Measurements from ENCODE around the gene PNPLA7. TPM values are rescaled to one million over a fixed set of nuclear protein-coding genes. Genes with fewer than 3 reads are reported as not detected.

PNPLA7 gene
- total and polyA plus RNA-seq, 10 of the 15 experiments (the other 5 are each of a cell fraction or from before 2014, with no cell fraction given): 0.04 to 0.85 (median 0.19) TPM; not detected in 1

DNA sequence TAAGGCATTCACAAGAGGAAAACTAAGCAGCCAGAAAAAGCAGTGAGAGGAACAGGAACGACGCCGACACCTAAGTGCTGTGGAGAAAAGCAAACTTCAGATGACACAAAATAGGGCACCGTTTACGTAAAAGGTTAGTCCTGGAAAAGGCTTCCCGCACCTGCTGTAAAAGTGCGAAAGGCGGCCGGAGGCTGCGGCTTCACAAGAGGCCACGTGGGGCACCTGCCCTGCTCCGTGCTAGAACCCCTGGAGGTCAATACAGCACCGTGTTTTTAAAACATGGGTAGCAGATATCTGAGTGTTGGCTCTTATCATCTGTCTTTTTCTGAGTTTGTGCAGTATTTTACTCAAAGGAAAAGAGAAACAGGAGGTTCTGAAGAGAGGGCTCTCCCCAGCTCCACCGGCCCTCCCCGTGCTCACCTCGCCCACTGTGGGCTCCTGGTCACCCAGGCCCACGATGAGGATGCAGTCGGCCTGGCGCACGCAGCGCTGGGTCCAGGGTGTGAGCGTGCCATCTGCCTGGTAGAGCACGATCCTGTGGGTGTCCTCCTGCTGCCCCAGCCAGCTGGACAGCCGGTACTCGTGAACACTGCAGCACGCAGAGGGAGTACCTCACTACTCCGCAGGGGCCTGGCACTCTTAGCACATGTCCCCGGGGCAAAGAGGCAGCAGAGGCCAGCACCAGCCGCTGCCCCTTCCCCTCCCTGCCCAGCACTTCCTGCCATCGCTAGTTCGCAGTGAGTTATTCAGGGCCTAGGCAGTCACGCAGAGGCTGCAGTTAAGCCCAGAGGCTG, 70.1 kb downstream of the PNPLA7 start:
- intact Hi-C loops (cut with micrococcal nuclease; ENCODE audit: unreplicated experiment) (no loop called here), in situ Hi-C loops (cut with MboI) (no loop called here)
- ChIA-PET RAD21 (ENCODE audit: unreplicated experiment) (no interaction called here), POLR2A (no interaction called here), CTCF (no interaction called here), SMC1A (ENCODE audit: uncharacterized antibody, unreplicated experiment) (no interaction called here)
- no peak overlapping the region for H3K9ac ChIP-seq (ENCODE audit: control insufficient read depth, insufficient read depth, low read length)
- H3K4me3 ChIP-seq: no peak overlapping the region
- H3K4me1 ChIP-seq (ENCODE audit: control insufficient read depth, insufficient read depth, low read length): no peaks in the 10 kb centered on the region
- no peak overlapping the region for H3K4me2 ChIP-seq (ENCODE audit: control insufficient read depth, insufficient read depth)
- H4K20me1 ChIP-seq (ENCODE audit: control insufficient read depth, insufficient read depth): no peaks in the 10 kb centered on the region
- no peak overlapping the region for H3K27ac ChIP-seq (ENCODE audit: control insufficient read depth, insufficient read depth)
- FAIRE-seq: no peak
- no peaks in the 10 kb centered on the region for H3K27me3 ChIP-seq (replicated peaks in 1 of 2; ENCODE audit: control insufficient read depth in 2 of 2, insufficient read depth in 2 of 2, low read length in 1 of 2)
- WGBS (ENCODE audit: insufficient coverage, insufficient replicate concordance, low lambda C conversion rate, missing lambda C conversion rate): 58% methylated on average over 32 of the region's 32 CpGs
- H3K36me3 ChIP-seq (ENCODE audit: control insufficient read depth in 2 of 2, insufficient read depth in 2 of 2, low read length in 1 of 2): no peaks in the 10 kb centered on the region
- ATAC-seq: no peak
- no peak for DNase-seq (ENCODE audit: low read depth, low spot score)
- H3K79me2 ChIP-seq (ENCODE audit: control insufficient read depth, insufficient read depth, low read length): no peaks in the 10 kb centered on the region
- peaks cover 6% of the 10 kb centered on the region; the same call in 2 of the 3 replicates for H3K9me3 ChIP-seq (replicated peaks; ENCODE audit: control insufficient read depth, insufficient read depth, low read length)
- BruUV-seq (replicated peaks): no TSS peak
- TF ChIP-seq HDAC2 (IDR thresholded peaks at IDR 0.05) (no peak), TBL1XR1 (IDR thresholded peaks at IDR 0.05; ENCODE audit: low read depth, low read length) (no peak), RCOR1 (conservative IDR thresholded peaks at IDR 0.05; ENCODE audit: low read depth, low read length) (no peak), RAD51 (IDR thresholded peaks at IDR 0.05) (no peak)
- no peak overlapping the region for H2AFZ ChIP-seq (ENCODE audit: control insufficient read depth, low read depth, low read length)

DNA sequence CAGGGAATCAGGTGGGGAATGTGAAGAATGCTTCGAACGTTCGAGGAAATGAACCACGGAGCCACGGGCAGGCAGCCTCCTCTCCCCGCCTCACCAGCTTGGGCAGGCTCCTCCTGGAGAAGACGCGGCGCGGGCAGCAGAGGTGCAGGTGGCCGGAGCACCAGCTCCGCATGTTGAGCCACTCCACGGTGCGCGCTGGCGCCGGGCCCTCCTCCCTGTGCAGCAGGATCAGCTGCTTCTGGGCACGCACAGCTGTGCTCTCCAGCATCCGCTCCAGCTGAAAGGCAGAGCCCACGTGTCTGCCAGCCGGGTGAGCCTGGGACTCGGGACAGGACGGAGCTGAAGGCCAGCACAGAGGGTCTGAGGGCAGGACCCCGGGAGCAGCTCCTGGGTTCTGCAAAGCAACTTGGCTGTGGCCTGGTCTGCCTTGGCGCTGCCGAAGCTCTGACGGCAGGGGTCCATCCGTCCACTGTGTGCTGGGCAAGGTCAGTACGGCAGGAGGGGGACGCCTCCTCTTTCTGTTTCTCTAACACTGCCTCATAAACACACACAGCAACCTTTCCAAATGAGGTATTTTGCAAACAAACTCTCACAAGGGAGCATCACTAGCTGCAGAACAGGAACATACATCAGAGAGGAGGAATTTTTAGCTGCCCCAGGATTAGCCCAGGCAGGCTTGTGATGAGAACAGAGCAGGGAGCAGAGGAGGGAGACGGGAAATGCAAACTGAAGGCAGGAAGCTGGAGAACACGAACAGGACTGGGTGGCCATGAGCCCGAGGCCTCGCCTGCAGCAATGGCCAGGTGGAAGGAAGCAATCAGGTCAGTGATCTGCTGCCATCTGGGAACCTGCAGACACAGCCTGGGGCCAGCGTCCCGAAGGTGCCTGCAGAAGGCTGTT, 71.0 kb downstream of the PNPLA7 start:
- H3K4me2 ChIP-seq (ENCODE audit: control insufficient read depth, insufficient read depth): no peak overlapping the region
- no peak overlapping the region for H3K9ac ChIP-seq (ENCODE audit: control insufficient read depth, insufficient read depth, low read length)
- peaks cover 6% of the 10 kb centered on the region; the same call in 2 of the 3 replicates for H3K9me3 ChIP-seq (replicated peaks; ENCODE audit: control insufficient read depth, insufficient read depth, low read length)
- H3K27ac ChIP-seq (ENCODE audit: control insufficient read depth, insufficient read depth): no peak overlapping the region
- H3K79me2 ChIP-seq (ENCODE audit: control insufficient read depth, insufficient read depth, low read length): no peaks in the 10 kb centered on the region
- H4K20me1 ChIP-seq (ENCODE audit: control insufficient read depth, insufficient read depth): no peaks in the 10 kb centered on the region
- WGBS (ENCODE audit: insufficient coverage, insufficient replicate concordance, low lambda C conversion rate, missing lambda C conversion rate): 61% methylated on average over 36 of the region's 36 CpGs
- FAIRE-seq (no peak), DNase-seq (ENCODE audit: low read depth, low spot score) (no peak), ATAC-seq (no peak)
- H2AFZ ChIP-seq (ENCODE audit: control insufficient read depth, low read depth, low read length): no peak overlapping the region
- H3K4me3 ChIP-seq: no peak overlapping the region
- CTCF ChIA-PET: no interaction called here
- in situ Hi-C loops (cut with MboI): no loop called here
- POLR2A ChIA-PET: no interaction called here
- RAD21 ChIA-PET (ENCODE audit: unreplicated experiment): no interaction called here
- H3K27me3 ChIP-seq (replicated peaks in 1 of 2; ENCODE audit: control insufficient read depth in 2 of 2, insufficient read depth in 2 of 2, low read length in 1 of 2): no peaks in the 10 kb centered on the region
- H3K4me1 ChIP-seq (ENCODE audit: control insufficient read depth, insufficient read depth, low read length): no peaks in the 10 kb centered on the region
- no peaks in the 10 kb centered on the region for H3K36me3 ChIP-seq (ENCODE audit: control insufficient read depth in 2 of 2, insufficient read depth in 2 of 2, low read length in 1 of 2)
- intact Hi-C loops (cut with micrococcal nuclease; ENCODE audit: unreplicated experiment): no loop called here
- SMC1A ChIA-PET (ENCODE audit: uncharacterized antibody, unreplicated experiment): no interaction called here
- BruUV-seq (replicated peaks): no TSS peak
- TF ChIP-seq, protein P1, sequence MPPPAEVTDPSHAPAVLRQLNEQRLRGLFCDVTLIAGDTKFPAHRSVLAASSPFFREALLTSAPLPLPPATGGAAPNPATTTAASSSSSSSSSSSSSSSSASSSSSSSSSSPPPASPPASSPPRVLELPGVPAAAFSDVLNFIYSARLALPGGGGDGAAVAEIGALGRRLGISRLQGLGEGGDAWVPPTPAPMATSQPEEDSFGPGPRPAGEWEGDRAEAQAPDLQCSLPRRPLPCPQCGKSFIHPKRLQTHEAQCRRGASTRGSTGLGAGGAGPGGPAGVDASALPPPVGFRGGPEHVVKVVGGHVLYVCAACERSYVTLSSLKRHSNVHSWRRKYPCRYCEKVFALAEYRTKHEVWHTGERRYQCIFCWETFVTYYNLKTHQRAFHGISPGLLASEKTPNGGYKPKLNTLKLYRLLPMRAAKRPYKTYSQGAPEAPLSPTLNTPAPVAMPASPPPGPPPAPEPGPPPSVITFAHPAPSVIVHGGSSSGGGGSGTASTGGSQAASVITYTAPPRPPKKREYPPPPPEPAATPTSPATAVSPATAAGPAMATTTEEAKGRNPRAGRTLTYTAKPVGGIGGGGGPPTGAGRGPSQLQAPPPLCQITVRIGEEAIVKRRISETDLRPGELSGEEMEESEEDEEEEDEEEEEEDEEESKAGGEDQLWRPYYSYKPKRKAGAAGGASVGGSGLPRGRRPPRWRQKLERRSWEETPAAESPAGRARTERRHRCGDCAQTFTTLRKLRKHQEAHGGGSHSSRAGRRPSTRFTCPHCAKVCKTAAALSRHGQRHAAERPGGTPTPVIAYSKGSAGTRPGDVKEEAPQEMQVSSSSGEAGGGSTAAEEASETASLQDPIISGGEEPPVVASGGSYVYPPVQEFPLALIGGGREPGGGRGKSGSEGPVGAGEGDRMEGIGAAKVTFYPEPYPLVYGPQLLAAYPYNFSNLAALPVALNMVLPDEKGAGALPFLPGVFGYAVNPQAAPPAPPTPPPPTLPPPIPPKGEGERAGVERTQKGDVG (CRISPR knock-in tag; IDR thresholded peaks at IDR 0.05): no peak
- TF ChIP-seq, protein P2, sequence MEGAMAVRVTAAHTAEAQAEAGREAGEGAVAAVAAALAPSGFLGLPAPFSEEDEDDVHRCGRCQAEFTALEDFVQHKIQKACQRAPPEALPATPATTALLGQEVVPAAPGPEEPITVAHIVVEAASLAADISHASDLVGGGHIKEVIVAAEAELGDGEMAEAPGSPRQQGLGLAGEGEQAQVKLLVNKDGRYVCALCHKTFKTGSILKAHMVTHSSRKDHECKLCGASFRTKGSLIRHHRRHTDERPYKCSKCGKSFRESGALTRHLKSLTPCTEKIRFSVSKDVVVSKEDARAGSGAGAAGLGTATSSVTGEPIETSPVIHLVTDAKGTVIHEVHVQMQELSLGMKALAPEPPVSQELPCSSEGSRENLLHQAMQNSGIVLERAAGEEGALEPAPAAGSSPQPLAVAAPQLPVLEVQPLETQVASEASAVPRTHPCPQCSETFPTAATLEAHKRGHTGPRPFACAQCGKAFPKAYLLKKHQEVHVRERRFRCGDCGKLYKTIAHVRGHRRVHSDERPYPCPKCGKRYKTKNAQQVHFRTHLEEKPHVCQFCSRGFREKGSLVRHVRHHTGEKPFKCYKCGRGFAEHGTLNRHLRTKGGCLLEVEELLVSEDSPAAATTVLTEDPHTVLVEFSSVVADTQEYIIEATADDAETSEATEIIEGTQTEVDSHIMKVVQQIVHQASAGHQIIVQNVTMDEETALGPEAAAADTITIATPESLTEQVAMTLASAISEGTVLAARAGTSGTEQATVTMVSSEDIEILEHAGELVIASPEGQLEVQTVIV (IDR thresholded peaks at IDR 0.05; ENCODE audit: borderline replicate concordance, partially characterized antibody): no peak
- TF ChIP-seq NBN (IDR thresholded peaks at IDR 0.05) (no peak), NRF1 (conservative IDR thresholded peaks at IDR 0.05; ENCODE audit: low read depth, low read length) (no peak)

Measured in GM12878 (cell line).